NCI-H1092 treated with DMSO at 0.1 percent for 48 hours (cell line): ENCODE data around the gene LIN52.

Experiments
- DNase-seq: peaks from one replicate; lab custom pipeline; 2025; lab: John Stamatoyannopoulos, UW

LIN52 gene, protein sequence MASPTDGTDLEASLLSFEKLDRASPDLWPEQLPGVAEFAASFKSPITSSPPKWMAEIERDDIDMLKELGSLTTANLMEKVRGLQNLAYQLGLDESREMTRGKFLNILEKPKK

DNA sequence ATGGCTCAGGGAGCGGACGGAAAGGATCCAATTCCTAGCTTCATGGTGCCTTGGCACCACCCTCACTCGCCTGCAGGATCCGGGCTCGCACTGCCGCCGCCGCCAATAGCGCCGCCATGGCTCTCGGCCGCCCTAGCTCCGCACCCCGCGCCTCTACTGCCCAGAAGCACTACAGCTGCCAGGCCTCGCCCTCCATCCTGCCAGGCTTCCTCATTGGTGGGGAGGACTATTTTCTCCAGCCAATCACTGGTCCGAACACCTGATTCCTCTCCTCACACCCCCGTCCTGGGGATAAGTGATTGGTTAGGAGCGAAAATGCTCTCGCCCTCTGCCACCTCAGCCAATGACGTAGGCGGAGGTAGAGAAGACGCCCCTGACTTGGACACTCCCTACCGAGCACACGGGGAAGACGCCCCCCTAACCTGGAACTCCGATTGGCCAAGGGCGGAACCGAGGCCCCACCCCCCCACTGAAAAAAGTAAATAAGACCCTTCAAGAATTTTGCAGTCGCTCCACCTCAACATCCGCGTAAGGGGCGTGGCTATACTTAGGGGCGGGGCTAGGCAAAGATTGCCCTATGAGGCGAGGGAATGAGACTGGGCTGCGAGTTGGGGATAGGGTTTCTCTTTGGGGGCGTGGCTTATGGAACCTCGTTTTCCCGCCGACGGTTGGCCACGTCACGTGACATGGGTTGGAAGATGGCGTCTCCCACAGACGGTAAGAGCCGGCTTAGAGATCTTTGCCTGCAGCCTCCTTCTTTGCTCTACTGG lies at the start of gene LIN52, which contains the start of gene ALDH6A1:
Gene LIN52, plus strand, starts transcription at position 680 of the 770 bp plus-strand sequence. Its CDS starts 19 bp downstream, at position 699.
Gene ALDH6A1, minus strand, starts transcription at position 177 of the 770 bp plus-strand sequence. Its CDS starts 59 bp downstream, at position 118.
- peak; percentile 100 for DNase-seq

DNA sequence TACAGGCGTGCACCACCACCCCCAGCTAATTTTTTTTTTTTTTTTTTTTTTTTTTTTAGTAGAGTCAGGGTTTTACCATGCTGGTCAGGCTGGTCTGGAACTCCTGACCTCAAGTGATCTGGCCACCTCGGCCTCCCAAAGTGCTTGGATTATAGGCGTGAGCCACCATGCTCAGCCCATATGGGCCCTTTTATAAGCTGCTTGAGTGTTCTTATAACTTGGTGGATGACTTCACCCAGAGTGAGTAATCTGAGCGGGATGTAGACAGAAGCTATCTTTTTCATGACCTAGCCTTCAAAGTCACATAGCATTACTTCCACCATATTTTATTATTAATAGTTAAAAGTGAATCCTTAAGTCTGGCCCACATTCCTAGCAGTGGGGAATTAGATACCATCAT lies 49.2 kb upstream of the LIN52 start:
- DNase-seq = no peak

DNA sequence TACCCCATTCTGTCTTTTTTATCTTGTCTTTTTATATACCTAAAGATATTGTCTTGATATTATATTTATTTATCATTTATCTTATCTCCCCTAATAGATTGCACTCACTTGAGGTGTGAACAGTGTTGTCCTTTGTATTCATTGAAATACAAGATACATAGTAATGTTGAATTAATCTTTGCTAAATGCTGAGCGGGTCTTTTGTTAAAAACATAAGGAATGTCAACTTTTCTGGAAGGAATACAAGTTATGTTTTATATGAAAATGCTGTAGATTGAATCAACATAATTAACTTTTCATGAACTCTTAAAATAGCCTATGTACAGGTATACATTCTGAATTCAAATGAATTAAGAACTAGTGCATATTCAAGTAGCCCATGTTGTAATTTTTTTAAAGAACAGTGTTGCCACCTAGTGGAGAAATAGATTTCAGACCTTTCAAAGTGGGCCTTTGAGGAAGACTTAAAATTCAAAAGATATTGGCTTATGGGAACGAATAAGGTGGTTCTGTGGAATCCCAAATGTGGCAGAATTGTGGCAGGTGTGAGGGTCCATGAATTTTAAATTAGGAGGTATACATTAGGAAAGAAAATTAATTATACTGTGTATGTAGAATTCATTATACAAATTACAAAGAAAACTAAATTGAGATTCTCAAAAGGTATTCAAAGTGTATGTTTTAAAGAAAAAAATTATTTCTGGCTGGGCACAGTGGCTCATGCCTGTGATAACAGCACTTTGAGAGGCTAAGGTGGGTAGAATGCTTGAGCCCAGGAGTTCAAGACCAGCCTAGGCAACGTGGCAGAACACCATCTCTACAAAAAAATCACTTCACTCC lies 46.5 kb upstream of the LIN52 start:
- peak; percentile 63 for DNase-seq

DNA sequence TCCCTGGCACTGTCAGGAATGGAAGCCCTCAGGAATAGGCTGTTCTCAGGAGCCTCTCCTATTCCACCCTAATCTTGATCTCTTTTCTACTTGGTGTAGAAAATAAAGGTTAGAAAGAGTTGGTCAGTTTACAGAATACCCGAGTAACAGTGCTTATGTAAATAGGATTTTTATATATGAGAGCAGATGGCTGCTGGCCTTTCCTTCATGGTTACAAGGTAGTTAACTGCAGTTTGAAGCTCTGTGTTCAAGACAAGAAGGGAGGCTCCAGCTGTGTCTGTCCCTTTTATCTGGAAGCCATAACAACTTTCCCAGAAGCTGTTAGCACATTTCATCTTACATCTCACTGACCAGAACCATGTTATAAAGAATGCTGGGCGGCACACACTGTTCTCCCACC lies 42.5 kb upstream of the LIN52 start:
- DNase-seq = no peak

GRCh38 chr14:74045522-74045921 lies 39.2 kb upstream of the LIN52 start:
- no peak for DNase-seq

DNA sequence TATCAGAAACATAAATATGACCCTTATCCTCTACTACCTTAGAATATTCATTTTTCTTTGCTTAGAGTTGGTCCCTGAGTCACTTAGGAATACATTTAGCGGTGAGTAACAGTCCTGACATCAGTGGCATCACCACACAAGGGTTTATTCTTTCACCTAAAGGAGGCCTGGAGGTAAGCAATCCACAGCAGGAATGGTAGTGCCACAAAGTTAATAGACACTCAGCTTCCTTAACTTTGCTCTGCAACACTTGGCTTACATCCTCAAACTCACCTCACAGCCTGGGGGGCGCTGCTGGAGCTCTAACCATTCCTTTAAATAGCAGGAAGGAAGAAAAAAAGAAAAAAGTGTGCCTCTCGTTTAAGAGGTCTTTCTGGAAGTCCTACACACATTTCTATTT lies 36.5 kb upstream of the LIN52 start:
- no peak for DNase-seq

GRCh38 chr14:74049876-74050495 lies 34.8 kb upstream of the LIN52 start:
- no peak for DNase-seq

GRCh38 chr14:74062809-74063150 lies 22.0 kb upstream of the LIN52 start:
- no peak for DNase-seq

GRCh38 chr14:74064426-74064825 lies 20.3 kb upstream of the LIN52 start:
- DNase-seq = no peak

DNA sequence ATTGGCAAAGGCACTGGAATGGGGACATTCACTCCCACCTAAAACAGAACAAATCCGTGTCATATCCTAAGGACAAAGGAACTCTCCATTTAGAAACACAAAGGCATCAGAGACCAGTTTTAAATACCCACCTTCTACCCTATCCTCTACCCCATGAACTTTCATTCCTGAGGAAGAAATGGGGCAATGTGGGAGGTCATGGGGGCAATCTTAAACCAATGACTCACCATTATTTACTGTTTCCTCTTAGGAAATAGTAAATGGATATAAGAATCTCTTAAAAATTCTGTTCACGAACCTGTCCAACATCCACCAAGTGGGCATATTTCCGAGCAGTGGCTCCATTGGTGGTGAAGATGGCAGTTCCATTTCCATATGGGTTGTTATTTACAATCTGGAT lies 19.9 kb upstream of the LIN52 start:
- no peak for DNase-seq

GRCh38 chr14:74065746-74066575 lies 18.8 kb upstream of the LIN52 start:
- DNase-seq = no peak

GRCh38 chr14:74077401-74077800 lies 7.4 kb upstream of the LIN52 start:
- no peak for DNase-seq

GRCh38 chr14:74080820-74081460 lies 3.8 kb upstream of the LIN52 start:
- DNase-seq = no peak

DNA sequence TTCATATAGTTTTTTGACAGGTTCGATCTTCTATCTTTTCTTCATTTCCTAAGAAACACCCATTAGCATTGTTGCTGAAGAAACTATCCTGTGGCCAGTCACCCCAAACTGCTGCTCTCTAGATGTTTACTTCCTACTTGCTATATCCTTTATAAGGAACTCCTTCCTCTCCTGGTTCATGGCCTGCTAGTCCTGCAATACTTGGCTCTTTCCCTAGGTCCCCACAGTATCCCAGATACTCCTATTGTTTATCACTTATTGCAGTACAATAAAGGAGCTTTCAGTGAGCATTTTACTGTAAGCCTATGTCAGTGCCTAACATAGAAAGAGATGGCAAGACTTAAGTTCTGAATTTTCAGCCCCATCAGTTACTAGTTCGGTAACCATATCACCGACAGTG lies 3.3 kb upstream of the LIN52 start:
- DNase-seq = no peak

DNA sequence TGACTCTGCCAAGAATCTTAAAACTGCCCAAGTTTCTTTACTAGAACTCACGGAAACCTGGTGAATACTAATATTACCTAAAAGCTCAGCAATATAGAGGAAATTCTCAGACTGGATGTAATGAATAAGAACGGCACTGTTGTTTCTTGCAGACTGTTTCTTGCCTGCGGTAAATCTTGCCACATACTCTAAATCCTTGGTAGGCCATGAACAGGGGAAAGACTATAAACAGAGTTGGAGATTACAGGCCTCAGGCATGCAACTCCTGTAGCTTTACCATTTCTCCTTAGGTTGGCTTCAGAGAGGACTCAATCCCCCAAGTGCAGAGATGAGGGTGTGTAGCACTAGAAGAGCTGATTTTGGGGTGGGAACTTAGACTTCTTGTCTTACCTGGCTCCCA lies 1.6 kb upstream of the LIN52 start:
- DNase-seq = no peak

DNA sequence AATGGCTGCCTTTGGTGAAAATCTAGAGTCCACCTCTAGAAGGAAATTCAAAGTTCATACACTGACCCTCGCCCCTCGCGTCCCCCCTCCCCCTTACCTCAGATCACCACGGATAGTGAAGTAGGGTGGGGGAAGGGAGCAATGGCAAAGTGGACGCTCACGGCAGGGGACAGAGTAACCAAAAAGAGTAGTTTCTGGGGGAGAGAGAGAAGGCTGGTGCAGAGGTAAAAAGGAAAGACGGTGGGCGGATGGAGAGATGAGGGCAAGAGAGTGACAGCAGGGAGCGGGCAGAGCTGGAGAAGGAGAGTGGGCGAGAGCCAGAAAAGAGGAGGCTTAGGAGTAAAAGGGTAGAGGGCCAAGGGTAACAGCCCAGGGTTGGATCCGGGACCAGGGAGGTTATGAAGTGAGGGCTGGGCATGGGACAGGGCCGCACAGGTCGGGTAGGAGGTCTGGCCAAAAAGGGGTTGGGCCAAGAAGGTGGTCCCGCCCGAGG lies 926 bp upstream of the LIN52 start:
- DNase-seq = no peak

DNA sequence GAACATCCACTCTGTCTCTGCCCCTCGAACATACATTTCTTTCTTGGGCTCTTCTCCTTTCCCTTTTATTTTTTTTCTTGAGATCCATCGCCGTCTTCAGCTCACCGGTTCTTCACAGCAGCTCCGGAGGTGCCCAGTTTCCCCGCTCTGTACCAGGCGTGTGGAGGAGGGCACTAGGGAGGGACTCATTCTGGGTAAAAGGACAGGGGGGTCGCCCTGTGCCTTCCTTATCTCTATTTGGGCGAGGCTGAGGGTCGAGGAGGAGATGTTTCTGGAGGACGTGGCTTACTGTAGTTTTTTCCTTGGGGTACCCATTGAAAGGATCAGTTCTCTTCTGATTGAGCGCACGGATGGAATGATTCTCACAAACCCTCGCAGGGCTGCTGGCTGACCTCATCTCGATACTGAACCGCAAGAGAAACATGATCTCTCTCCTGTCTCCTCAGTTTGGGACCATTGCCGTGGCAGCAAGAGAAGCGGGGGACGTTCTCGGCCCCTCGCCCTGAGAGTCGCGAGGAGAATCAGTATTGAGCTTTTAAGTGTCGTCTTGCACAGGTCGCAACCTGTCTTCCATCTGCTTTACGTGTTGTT lies 386 bp downstream of the LIN52 start:
- peak; percentile 43 for DNase-seq

- DNase-seq = no peak
These were observed 1.1 kb downstream of the LIN52 start for GRCh38 chr14:74085828-74086227.

- no peak for DNase-seq
These were observed 4.7 kb downstream of the LIN52 start for GRCh38 chr14:74089251-74090020.

- DNase-seq = no peak
These were observed 20.6 kb downstream of the LIN52 start for GRCh38 chr14:74105381-74105780.
